Measurements from ENCODE around the gene ZBTB40.

- TF ChIP-seq CTCF (IDR thresholded peaks at IDR 0.05; ENCODE audit: insufficient read depth, low read depth, low read length) = no peak
- no peak for TF ChIP-seq EZH2 (IDR thresholded peaks at IDR 0.05; ENCODE audit: insufficient read depth, low read length)
Observed at GRCh38 chr1:22579541-22580155, 128.0 kb downstream of the ZBTB40 start.

Data from astrocyte (in vitro differentiated cells and primary cell).